ENCODE measurements around the gene UTP4. TPM values are rescaled to one million over a fixed set of nuclear protein-coding genes. Genes with fewer than 3 reads are reported as not detected.
A peak's percentile ranks its signal among the peaks of the same experiment; 100 is the strongest.

Gene UTP4
- total RNA-seq, 3 donors from 2014 or later: 18.6 to 33.2 (median 24.6) TPM

DNA sequence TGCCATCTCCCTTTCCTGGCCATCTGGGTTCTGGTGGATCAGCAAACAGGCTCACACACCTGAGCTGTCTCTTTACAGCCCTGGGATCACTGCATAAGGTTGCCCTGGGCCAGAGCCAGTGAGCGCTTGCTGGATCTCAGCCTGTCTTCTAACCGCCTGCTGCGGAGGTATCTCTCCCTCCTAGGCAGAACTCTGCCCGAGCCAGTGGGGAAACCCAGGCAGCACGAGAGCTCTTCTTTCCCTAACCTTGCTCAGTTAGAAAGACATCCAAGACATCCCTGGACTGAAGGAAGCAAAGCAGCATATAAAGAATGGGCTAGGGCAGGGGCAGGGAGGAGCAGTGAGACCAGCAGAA is 20.6 kb upstream of the UTP4 start:
- no peak for ATAC-seq
- H3K4me3 ChIP-seq: no peak overlapping the region
- intact Hi-C loops (cut with DNase I, micrococcal nuclease): loop anchor here in 1 of 2 donors (10.0 kb wide), 1 partner anchor 207 kb away; no protein-coding TSS in a partner anchor
- H3K36me3 ChIP-seq (ENCODE audit: low read depth): no peaks in the 10 kb centered on the region
- TF ChIP-seq, protein P1, sequence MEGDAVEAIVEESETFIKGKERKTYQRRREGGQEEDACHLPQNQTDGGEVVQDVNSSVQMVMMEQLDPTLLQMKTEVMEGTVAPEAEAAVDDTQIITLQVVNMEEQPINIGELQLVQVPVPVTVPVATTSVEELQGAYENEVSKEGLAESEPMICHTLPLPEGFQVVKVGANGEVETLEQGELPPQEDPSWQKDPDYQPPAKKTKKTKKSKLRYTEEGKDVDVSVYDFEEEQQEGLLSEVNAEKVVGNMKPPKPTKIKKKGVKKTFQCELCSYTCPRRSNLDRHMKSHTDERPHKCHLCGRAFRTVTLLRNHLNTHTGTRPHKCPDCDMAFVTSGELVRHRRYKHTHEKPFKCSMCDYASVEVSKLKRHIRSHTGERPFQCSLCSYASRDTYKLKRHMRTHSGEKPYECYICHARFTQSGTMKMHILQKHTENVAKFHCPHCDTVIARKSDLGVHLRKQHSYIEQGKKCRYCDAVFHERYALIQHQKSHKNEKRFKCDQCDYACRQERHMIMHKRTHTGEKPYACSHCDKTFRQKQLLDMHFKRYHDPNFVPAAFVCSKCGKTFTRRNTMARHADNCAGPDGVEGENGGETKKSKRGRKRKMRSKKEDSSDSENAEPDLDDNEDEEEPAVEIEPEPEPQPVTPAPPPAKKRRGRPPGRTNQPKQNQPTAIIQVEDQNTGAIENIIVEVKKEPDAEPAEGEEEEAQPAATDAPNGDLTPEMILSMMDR (IDR thresholded peaks at IDR 0.05): no peak
- peaks cover 11% of the 10 kb centered on the region for H3K4me1 ChIP-seq (ENCODE audit: low read depth)
- DNase-seq: no peak
- no peaks in the 10 kb centered on the region for H3K9me3 ChIP-seq

DNA sequence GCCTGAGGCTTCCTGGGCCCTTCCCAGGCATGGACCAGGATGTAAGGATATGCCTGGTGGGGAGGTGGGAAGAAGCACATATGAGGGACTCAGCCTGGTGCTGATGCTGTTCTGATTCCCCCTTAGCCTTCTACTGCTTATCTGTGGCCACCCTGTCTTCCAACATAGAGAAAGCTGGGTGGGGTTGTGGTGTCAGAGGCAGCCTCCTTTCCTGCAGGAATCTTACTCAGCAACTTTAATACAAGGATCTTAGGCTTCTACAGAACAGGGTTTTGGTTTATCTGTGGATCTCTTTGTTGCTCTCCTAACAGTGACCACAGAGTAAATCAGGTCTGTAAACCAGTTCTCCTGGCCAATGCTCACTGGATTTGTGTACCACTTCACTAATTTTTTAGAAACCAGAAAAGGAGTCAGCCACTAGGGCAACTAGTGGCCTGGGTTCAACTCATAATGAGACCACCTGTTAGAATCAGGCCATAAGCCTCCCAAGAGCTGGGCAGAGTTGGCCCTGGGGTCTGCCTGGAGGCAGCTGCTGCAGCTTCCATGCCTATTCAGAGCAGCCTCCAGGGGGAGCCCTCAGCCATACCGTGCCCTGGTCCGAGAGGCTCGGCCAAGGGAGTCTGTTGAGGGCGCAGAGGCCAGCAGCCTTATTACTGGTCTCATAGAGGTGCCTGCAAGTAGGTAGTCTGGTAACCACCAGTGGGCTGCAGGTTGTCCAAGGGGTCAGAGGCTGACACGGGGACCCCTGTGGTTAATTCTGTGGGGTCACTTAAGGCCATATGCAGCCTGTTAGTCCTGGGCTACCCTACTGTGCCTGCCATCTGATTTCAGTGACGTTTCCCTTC is 19.9 kb upstream of the UTP4 start:
- no peak overlapping the region for H3K4me3 ChIP-seq
- DNase-seq: peak in 2 of 3 donors; percentile 73 to 75
- intact Hi-C loops (cut with DNase I, micrococcal nuclease): loop anchor here in 1 of 2 donors (10.0 kb wide), 1 partner anchor 208 kb away; no protein-coding TSS in a partner anchor
- peaks cover 4% of the 10 kb centered on the region for H3K4me1 ChIP-seq (ENCODE audit: low read depth)
- ATAC-seq: peak; percentile 84
- H3K36me3 ChIP-seq (ENCODE audit: low read depth): no peaks in the 10 kb centered on the region
- H3K9me3 ChIP-seq: no peaks in the 10 kb centered on the region
- TF ChIP-seq, protein P1 (IDR thresholded peaks at IDR 0.05): peak; percentile 66

DNA sequence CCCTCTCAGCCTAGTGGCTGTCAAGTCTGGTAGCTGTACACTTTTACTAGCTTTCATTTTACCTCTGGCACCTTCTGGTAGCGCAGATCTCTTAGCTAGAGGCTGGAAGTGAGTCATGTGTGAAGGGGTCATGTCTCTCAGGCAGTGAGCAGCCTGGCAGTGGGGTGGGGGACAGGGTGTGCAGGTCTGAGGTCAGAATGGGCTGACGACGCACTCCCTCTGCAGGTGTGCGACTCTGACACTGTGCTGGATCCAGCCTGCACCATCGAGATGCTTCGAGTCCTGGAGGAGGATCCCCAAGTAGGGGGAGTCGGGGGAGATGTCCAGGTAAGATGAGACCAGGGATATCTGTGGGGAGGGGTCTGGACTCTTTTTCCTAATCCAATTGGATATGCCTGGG is 19.2 kb upstream of the UTP4 start:
- Histone ChIP-seq H3K36me3 (ENCODE audit: low read depth) (no peaks in the 10 kb centered on the region), H3K9me3 (no peaks in the 10 kb centered on the region), H3K4me3 (no peak overlapping the region), H3K4me1 (ENCODE audit: low read depth) (no peaks in the 10 kb centered on the region)
- TF ChIP-seq, protein P1 (IDR thresholded peaks at IDR 0.05): no peak
- intact Hi-C loops (cut with DNase I, micrococcal nuclease): loop anchor here in 1 of 2 donors (10.0 kb wide), 1 partner anchor 208 kb away; no protein-coding TSS in a partner anchor
- peak in 1 of 3 donors; percentile 7 for DNase-seq
- no peak for ATAC-seq

DNA sequence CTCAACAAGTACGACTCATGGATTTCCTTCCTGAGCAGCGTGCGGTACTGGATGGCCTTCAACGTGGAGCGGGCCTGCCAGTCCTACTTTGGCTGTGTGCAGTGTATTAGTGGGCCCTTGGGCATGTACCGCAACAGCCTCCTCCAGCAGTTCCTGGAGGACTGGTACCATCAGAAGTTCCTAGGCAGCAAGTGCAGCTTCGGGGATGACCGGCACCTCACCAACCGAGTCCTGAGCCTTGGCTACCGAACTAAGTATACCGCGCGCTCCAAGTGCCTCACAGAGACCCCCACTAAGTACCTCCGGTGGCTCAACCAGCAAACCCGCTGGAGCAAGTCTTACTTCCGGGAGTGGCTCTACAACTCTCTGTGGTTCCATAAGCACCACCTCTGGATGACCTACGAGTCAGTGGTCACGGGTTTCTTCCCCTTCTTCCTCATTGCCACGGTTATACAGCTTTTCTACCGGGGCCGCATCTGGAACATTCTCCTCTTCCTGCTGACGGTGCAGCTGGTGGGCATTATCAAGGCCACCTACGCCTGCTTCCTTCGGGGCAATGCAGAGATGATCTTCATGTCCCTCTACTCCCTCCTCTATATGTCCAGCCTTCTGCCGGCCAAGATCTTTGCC is 18.0 kb upstream of the UTP4 start:
- TF ChIP-seq, protein P1 (IDR thresholded peaks at IDR 0.05): no peak
- ATAC-seq (no peak), DNase-seq (peak in 1 of 3 donors; percentile 32)
- Histone ChIP-seq H3K4me3 (no peak overlapping the region), H3K4me1 (ENCODE audit: low read depth) (no peaks in the 10 kb centered on the region), H3K9me3 (no peaks in the 10 kb centered on the region), H3K36me3 (ENCODE audit: low read depth) (no peaks in the 10 kb centered on the region)
- intact Hi-C loops (cut with DNase I, micrococcal nuclease): loop anchor here in 1 of 2 donors (10.0 kb wide), 1 partner anchor 210 kb away; no protein-coding TSS in a partner anchor

DNA sequence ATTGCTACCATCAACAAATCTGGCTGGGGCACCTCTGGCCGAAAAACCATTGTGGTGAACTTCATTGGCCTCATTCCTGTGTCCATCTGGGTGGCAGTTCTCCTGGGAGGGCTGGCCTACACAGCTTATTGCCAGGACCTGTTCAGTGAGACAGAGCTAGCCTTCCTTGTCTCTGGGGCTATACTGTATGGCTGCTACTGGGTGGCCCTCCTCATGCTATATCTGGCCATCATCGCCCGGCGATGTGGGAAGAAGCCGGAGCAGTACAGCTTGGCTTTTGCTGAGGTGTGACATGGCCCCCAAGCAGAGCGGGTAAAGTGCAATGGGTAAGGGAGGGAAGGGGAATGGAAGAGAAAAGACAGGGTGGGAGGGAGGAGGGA is 17.5 kb upstream of the UTP4 start:
- DNase-seq (peak in 1 of 3 donors; percentile 15), ATAC-seq (no peak)
- intact Hi-C loops (cut with DNase I, micrococcal nuclease): loop anchor here in 1 of 2 donors (10.0 kb wide), 1 partner anchor 210 kb away; no protein-coding TSS in a partner anchor
- Histone ChIP-seq H3K36me3 (ENCODE audit: low read depth) (no peaks in the 10 kb centered on the region), H3K9me3 (no peaks in the 10 kb centered on the region), H3K4me3 (no peak overlapping the region), H3K4me1 (ENCODE audit: low read depth) (no peaks in the 10 kb centered on the region)
- TF ChIP-seq, protein P1 (IDR thresholded peaks at IDR 0.05): no peak
